CD4-positive, alpha-beta T cell treated with Interleukin-17A for 1 hour (primary cell): ENCODE data around the gene JCAD.

ENCODE experiments used
- DNase-seq: peaks from one replicate; pipeline ENCODE4 v3.0.0-alpha.2; 2020

The JCAD gene

GRCh38 chr10:30072068-30072467 is 12.7 kb upstream of the JCAD start:
- DNase-seq: no peak

GRCh38 chr10:30070001-30070685 is 10.8 kb upstream of the JCAD start:
- no peak for DNase-seq

GRCh38 chr10:30068492-30069223 is 9.3 kb upstream of the JCAD start:
- DNase-seq: no peak

- no peak for DNase-seq
These were observed 3.7 kb upstream of the JCAD start for GRCh38 chr10:30063099-30063498.

GRCh38 chr10:30062582-30062981 is 3.2 kb upstream of the JCAD start:
- no peak for DNase-seq

GRCh38 chr10:30062090-30062489 is 2.7 kb upstream of the JCAD start:
- DNase-seq: no peak

GRCh38 chr10:30058570-30059132 is 735 bp downstream of the JCAD start:
- DNase-seq: no peak

- DNase-seq: no peak
These were observed 1.4 kb downstream of the JCAD start for GRCh38 chr10:30057894-30058556.

- no peak for DNase-seq
These were observed 2.0 kb downstream of the JCAD start for GRCh38 chr10:30057421-30057841.

- no peak for DNase-seq
These were observed 2.5 kb downstream of the JCAD start for GRCh38 chr10:30056767-30057355.

GRCh38 chr10:30056281-30056680 is 3.1 kb downstream of the JCAD start:
- no peak for DNase-seq

- no peak for DNase-seq
These were observed 4.1 kb downstream of the JCAD start for GRCh38 chr10:30055226-30055662.

- DNase-seq: no peak
These were observed 7.3 kb downstream of the JCAD start for GRCh38 chr10:30052062-30052461.

- no peak for DNase-seq
These were observed 8.2 kb downstream of the JCAD start for GRCh38 chr10:30051220-30051619.

GRCh38 chr10:30050411-30050810 is 9.0 kb downstream of the JCAD start:
- DNase-seq: no peak

- no peak for DNase-seq
These were observed 10.4 kb downstream of the JCAD start for GRCh38 chr10:30048768-30049517.

GRCh38 chr10:30047924-30048531 is 11.4 kb downstream of the JCAD start:
- DNase-seq: peak; percentile 21

GRCh38 chr10:30047430-30047829 is 12.0 kb downstream of the JCAD start:
- no peak for DNase-seq

GRCh38 chr10:30046476-30046875 is 12.9 kb downstream of the JCAD start:
- DNase-seq: no peak

GRCh38 chr10:30045961-30046360 is 13.4 kb downstream of the JCAD start:
- no peak for DNase-seq

- DNase-seq: no peak
These were observed 15.7 kb downstream of the JCAD start for GRCh38 chr10:30043476-30044270.
